ENCODE measurements around the gene CYP8B1. TPM values are rescaled to one million over a fixed set of nuclear protein-coding genes. Genes with fewer than 3 reads are reported as not detected.

Gene CYP8B1
- total and polyA plus RNA-seq, 2 of the 13 experiments (the other 11 are each of a cell fraction or from before 2014, with no cell fraction given): 0.58 to 2.0 TPM

- TF ChIP-seq ZNF136 (CRISPR knock-in tag; IDR thresholded peaks at IDR 0.05; ENCODE audit: low read depth): no peak
- TF ChIP-seq RFXANK (CRISPR knock-in tag; IDR thresholded peaks at IDR 0.05): no peak
- TF ChIP-seq KLF13 (CRISPR knock-in tag; IDR thresholded peaks at IDR 0.05): no peak
- peak; percentile 97 for TF ChIP-seq NCOA1 (CRISPR knock-in tag; IDR thresholded peaks at IDR 0.05)
- no peak for TF ChIP-seq KLF12 (CRISPR knock-in tag; IDR thresholded peaks at IDR 0.05; ENCODE audit: borderline replicate concordance)
- TF ChIP-seq JDP2 (CRISPR knock-in tag; IDR thresholded peaks at IDR 0.05; ENCODE audit: borderline replicate concordance): no peak
- no peak for TF ChIP-seq AKAP8 (CRISPR knock-in tag; IDR thresholded peaks at IDR 0.05)
- no peak for TF ChIP-seq FIP1L1 (IDR thresholded peaks at IDR 0.05; ENCODE audit: borderline replicate concordance, insufficient read depth, low read depth, low read length)
- no peak for TF ChIP-seq ZNF616 (CRISPR knock-in tag; IDR thresholded peaks at IDR 0.05; ENCODE audit: low read depth)
- no peak for TF ChIP-seq TEAD3 (CRISPR knock-in tag; optimal IDR thresholded peaks at IDR 0.05; ENCODE audit: borderline replicate concordance)
- no peak for TF ChIP-seq ZBTB44 (CRISPR knock-in tag; IDR thresholded peaks at IDR 0.05)
- TF ChIP-seq RXRB (CRISPR knock-in tag; IDR thresholded peaks at IDR 0.05; ENCODE audit: borderline replicate concordance): no peak
- TF ChIP-seq ZNF484 (CRISPR knock-in tag; IDR thresholded peaks at IDR 0.05; ENCODE audit: borderline replicate concordance, low read depth): no peak
- TF ChIP-seq, protein P1, sequence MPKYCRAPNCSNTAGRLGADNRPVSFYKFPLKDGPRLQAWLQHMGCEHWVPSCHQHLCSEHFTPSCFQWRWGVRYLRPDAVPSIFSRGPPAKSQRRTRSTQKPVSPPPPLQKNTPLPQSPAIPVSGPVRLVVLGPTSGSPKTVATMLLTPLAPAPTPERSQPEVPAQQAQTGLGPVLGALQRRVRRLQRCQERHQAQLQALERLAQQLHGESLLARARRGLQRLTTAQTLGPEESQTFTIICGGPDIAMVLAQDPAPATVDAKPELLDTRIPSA (CRISPR knock-in tag; IDR thresholded peaks at IDR 0.05; ENCODE audit: borderline replicate concordance): no peak
- TF ChIP-seq, protein P2, sequence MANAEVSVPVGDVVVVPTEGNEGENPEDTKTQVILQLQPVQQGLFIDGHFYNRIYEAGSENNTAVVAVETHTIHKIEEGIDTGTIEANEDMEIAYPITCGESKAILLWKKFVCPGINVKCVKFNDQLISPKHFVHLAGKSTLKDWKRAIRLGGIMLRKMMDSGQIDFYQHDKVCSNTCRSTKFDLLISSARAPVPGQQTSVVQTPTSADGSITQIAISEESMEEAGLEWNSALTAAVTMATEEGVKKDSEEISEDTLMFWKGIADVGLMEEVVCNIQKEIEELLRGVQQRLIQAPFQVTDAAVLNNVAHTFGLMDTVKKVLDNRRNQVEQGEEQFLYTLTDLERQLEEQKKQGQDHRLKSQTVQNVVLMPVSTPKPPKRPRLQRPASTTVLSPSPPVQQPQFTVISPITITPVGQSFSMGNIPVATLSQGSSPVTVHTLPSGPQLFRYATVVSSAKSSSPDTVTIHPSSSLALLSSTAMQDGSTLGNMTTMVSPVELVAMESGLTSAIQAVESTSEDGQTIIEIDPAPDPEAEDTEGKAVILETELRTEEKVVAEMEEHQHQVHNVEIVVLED (CRISPR knock-in tag; IDR thresholded peaks at IDR 0.05; ENCODE audit: borderline replicate concordance): no peak
- no peak for TF ChIP-seq HIVEP1 (CRISPR knock-in tag; IDR thresholded peaks at IDR 0.05)
- no peak for TF ChIP-seq ZNF431 (CRISPR knock-in tag; IDR thresholded peaks at IDR 0.05; ENCODE audit: borderline replicate concordance, low read depth)
- TF ChIP-seq, protein P3, sequence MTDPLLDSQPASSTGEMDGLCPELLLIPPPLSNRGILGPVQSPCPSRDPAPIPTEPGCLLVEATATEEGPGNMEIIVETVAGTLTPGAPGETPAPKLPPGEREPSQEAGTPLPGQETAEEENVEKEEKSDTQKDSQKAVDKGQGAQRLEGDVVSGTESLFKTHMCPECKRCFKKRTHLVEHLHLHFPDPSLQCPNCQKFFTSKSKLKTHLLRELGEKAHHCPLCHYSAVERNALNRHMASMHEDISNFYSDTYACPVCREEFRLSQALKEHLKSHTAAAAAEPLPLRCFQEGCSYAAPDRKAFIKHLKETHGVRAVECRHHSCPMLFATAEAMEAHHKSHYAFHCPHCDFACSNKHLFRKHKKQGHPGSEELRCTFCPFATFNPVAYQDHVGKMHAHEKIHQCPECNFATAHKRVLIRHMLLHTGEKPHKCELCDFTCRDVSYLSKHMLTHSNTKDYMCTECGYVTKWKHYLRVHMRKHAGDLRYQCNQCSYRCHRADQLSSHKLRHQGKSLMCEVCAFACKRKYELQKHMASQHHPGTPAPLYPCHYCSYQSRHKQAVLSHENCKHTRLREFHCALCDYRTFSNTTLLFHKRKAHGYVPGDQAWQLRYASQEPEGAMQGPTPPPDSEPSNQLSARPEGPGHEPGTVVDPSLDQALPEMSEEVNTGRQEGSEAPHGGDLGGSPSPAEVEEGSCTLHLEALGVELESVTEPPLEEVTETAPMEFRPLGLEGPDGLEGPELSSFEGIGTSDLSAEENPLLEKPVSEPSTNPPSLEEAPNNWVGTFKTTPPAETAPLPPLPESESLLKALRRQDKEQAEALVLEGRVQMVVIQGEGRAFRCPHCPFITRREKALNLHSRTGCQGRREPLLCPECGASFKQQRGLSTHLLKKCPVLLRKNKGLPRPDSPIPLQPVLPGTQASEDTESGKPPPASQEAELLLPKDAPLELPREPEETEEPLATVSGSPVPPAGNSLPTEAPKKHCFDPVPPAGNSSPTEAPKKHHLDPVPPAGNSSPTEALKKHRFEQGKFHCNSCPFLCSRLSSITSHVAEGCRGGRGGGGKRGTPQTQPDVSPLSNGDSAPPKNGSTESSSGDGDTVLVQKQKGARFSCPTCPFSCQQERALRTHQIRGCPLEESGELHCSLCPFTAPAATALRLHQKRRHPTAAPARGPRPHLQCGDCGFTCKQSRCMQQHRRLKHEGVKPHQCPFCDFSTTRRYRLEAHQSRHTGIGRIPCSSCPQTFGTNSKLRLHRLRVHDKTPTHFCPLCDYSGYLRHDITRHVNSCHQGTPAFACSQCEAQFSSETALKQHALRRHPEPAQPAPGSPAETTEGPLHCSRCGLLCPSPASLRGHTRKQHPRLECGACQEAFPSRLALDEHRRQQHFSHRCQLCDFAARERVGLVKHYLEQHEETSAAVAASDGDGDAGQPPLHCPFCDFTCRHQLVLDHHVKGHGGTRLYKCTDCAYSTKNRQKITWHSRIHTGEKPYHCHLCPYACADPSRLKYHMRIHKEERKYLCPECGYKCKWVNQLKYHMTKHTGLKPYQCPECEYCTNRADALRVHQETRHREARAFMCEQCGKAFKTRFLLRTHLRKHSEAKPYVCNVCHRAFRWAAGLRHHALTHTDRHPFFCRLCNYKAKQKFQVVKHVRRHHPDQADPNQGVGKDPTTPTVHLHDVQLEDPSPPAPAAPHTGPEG (CRISPR knock-in tag; IDR thresholded peaks at IDR 0.05): no peak
- TF ChIP-seq ZNF883 (CRISPR knock-in tag; IDR thresholded peaks at IDR 0.05; ENCODE audit: not compliant biosample characterization): no peak
These were observed 45.8 kb downstream of the CYP8B1 start (continued) for GRCh38 chr3:42829628-42830436.

Data from HepG2 (cell line).